Activated naive CD4-positive, alpha-beta T cell treated with anti-CD3 and anti-CD28 coated beads, Interleukin-2, amount 10 ng/mL, durations not matched to agents 7 days and 5 days (primary cell): ENCODE measurements around the gene FAM131C.
"Not testable (repeated sequence)": the region's sequence is repeated elsewhere in the genome, so short reads cannot be mapped to it uniquely, and the experiment has no call there.

Experiments used
- CTCF ChIA-PET: fragments of 350-600 bp; sonication (Branson Sonifier 250); formaldehyde crosslinking; loops from one replicate; lab custom pipeline; 2021; ENCODE audit warnings: antibody characterized with exemption; lab: Charles Lee
- DNase-seq: peaks from one replicate; pipeline ENCODE4 v3.0.0-alpha.2; 2020
- H3K27ac Mint-ChIP-seq: one replicate; pipeline ENCODE4 v1.8.0; 2021; ENCODE audit warnings: mild to moderate bottlenecking, moderate library complexity, mixed read lengths
- H3K27me3 Mint-ChIP-seq: one replicate; pipeline ENCODE4 v1.8.0; 2021; ENCODE audit warnings: mild to moderate bottlenecking, mixed read lengths
- H3K36me3 Mint-ChIP-seq: one replicate; pipeline ENCODE4 v1.8.0; 2021; ENCODE audit warnings: mixed read lengths
- H3K4me1 Mint-ChIP-seq: one replicate; pipeline ENCODE4 v1.8.0; 2021; ENCODE audit warnings: mixed read lengths
- H3K4me3 Mint-ChIP-seq: one replicate; pipeline ENCODE4 v1.8.0; 2021; ENCODE audit warnings: mild to moderate bottlenecking, moderate library complexity, mixed read lengths
- H3K9me3 Mint-ChIP-seq: one replicate; pipeline ENCODE4 v1.8.0; 2021; ENCODE audit warnings: mixed read lengths

Gene FAM131C

GRCh38 chr1:16042096-16042495 lies 31.4 kb downstream of the FAM131C start:
- CTCF ChIA-PET = no interaction called here

GRCh38 chr1:16041200-16041599 lies 32.3 kb downstream of the FAM131C start:
- H3K4me3 Mint-ChIP-seq = no peak overlapping the region
- H3K27me3 Mint-ChIP-seq = peaks cover 26% of the 10 kb centered on the region
- H3K36me3 Mint-ChIP-seq = no peaks in the 10 kb centered on the region
- H3K4me1 Mint-ChIP-seq = no peaks in the 10 kb centered on the region
- no peak overlapping the region for H3K27ac Mint-ChIP-seq
- DNase-seq = no peak
- CTCF ChIA-PET = no interaction called here
- no peaks in the 10 kb centered on the region for H3K9me3 Mint-ChIP-seq

More at GRCh38 chr1:16042096-16042495, 31.4 kb downstream of the FAM131C start:
- Mint-ChIP-seq H3K4me1 (no peaks in the 10 kb centered on the region), H3K36me3 (no peaks in the 10 kb centered on the region), H3K9me3 (no peaks in the 10 kb centered on the region), H3K27me3 (peaks cover 30% of the 10 kb centered on the region), H3K27ac (no peak overlapping the region), H3K4me3 (no peak overlapping the region)
- DNase-seq = no peak

DNA sequence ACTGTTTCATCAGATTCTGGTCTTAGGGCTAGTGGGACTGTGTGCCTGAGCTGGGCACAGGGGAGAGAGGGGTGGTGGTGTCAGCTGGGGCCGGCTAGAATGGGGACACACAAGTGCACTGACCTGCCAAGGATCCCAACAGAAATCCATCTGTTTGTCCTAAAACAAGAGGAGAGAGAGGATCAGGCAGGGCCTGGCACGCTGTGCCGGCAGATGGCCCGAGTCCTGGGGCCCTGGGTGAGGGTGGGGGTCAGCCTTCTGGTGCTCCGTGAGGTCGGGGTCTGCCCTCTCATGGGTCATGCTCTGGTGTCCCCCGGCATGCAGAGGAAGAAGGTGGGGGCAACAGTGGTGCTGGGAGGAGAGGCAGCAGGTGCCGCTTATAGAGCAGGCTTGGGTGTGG lies 33.6 kb downstream of the FAM131C start:
- H3K27ac Mint-ChIP-seq, H3K4me3 Mint-ChIP-seq, CTCF ChIA-PET, H3K9me3 Mint-ChIP-seq, H3K4me1 Mint-ChIP-seq, H3K36me3 Mint-ChIP-seq, DNase-seq: not testable (repeated sequence)
- peaks cover 19% of the 10 kb centered on the region for H3K27me3 Mint-ChIP-seq

- H3K4me3 Mint-ChIP-seq = no peak overlapping the region
- H3K9me3 Mint-ChIP-seq = no peaks in the 10 kb centered on the region
- no peak overlapping the region for H3K27ac Mint-ChIP-seq
- no peaks in the 10 kb centered on the region for H3K4me1 Mint-ChIP-seq
- H3K27me3 Mint-ChIP-seq = peaks cover 16% of the 10 kb centered on the region
- DNase-seq = no peak
- no peaks in the 10 kb centered on the region for H3K36me3 Mint-ChIP-seq
- CTCF ChIA-PET = no interaction called here
Measured at GRCh38 chr1:16038620-16038912, 34.9 kb downstream of the FAM131C start.

- not testable (repeated sequence) for H3K9me3 Mint-ChIP-seq, H3K4me1 Mint-ChIP-seq, H3K27ac Mint-ChIP-seq, H3K4me3 Mint-ChIP-seq, DNase-seq, H3K36me3 Mint-ChIP-seq
- H3K27me3 Mint-ChIP-seq = peaks cover 12% of the 10 kb centered on the region
- CTCF ChIA-PET = interaction anchor here (0.6 kb wide), 1 partner anchor 28 kb away, joined by 3 read pairs; no protein-coding TSS in a partner anchor
Measured at GRCh38 chr1:16036461-16036860, 37.0 kb downstream of the FAM131C start.

DNA sequence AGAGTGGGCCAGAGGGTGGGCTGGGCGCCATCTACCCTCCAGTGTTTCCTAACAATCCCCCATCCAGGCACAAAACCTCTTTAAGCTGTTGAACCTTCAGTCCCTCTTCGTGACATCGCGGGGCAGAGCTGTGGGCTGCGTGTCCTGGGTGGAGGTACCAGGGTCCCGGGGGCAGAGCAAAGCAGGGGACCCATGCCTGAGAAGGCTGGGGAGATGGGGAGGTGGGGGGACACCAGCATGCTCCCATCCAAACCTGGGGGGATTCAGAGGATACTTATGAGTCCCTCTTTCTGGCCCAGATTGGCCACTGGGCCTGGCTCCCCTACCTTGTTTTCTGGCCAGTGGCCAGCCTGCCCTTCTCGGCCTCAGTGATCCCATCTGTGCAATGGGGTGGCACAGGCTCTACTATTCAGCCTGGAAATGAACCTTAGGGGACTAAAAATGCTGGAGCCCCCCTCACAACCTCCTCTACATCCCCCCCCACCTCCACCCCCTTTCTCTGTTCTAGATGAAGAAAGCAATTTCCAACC lies 40.3 kb downstream of the FAM131C start:
- H3K4me1 Mint-ChIP-seq, DNase-seq, H3K4me3 Mint-ChIP-seq, H3K36me3 Mint-ChIP-seq, H3K9me3 Mint-ChIP-seq, H3K27ac Mint-ChIP-seq: not testable (repeated sequence)
- H3K27me3 Mint-ChIP-seq = peaks cover 24% of the 10 kb centered on the region
- CTCF ChIA-PET = interaction anchor here (0.6 to 0.7 kb wide), 2 partner anchors 24 to 215 kb away, joined by 3 read pairs; no protein-coding TSS in a partner anchor

DNA sequence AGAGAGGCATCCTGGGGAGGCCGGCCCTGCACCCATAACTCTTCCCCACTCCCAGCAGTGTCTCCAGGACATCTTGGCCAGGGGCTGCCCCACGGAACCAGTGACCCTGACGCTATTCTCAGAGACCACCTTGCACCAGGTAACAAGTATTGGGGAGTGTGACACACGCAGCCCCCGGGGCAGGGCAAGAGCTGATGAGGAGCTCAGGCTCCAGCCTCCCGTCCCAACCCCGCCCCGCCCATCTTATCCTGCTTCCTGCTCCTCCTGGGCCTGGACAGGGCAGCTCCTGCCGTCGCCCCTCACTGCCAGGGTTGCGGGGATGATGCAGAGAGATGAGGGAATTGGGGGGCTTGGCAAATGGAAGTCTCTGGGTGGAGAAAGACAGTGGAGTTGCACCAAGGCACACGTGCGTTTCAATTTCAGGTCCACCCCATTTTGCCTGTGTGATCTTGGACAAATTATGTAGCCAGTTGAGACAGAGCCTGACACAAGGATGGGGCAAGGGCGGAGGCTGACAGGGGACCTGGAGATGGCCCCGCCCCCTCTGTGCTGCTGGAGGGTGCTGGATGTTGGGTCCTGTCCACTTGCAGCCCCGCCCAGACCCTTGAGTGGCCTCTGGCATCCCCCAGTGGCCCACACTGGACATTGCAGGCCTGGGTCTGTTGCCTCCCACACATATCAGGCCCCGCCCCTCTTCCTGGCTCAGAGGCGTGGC lies 40.9 kb downstream of the FAM131C start:
- Mint-ChIP-seq H3K9me3 (no peaks in the 10 kb centered on the region), H3K4me1 (peaks cover 2% of the 10 kb centered on the region), H3K27me3 (peaks cover 27% of the 10 kb centered on the region), H3K4me3 (no peak overlapping the region), H3K27ac (no peak overlapping the region), H3K36me3 (no peaks in the 10 kb centered on the region)
- CTCF ChIA-PET = interaction anchor here (0.7 to 1.8 kb wide), 4 partner anchors 11 to 218 kb away, joined by 3 to 9 read pairs (median 4); partner anchors contain the start of gene CLCNKA
- DNase-seq = peak; percentile 60

DNA sequence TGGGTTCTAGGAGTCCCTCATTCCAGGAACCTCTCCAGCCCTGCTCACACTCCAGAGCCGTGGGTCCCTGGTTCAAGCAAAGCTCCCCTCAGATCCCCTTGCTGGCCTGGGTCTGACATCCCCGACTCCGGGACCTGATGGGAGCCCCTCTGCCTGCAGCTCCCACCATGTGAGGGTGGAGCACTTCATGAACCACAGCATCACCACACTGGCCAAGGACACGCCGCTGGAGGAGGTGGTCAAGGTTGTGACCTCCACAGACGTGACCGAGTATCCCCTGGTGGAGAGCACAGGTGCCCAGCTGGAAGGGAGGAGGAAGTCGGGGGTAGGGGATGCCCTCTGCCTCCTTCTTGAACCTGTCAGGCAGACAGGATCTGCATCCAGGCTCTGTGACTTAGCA lies 41.9 kb downstream of the FAM131C start:
- Mint-ChIP-seq H3K36me3 (no peaks in the 10 kb centered on the region), H3K4me3 (no peak overlapping the region), H3K27ac (no peak overlapping the region), H3K4me1 (peaks cover 2% of the 10 kb centered on the region), H3K27me3 (peaks cover 26% of the 10 kb centered on the region), H3K9me3 (no peaks in the 10 kb centered on the region)
- no peak for DNase-seq
- CTCF ChIA-PET = interaction anchor here (1.0 to 1.8 kb wide), 2 partner anchors 22 to 217 kb away, joined by 4 to 9 read pairs; no protein-coding TSS in a partner anchor

DNA sequence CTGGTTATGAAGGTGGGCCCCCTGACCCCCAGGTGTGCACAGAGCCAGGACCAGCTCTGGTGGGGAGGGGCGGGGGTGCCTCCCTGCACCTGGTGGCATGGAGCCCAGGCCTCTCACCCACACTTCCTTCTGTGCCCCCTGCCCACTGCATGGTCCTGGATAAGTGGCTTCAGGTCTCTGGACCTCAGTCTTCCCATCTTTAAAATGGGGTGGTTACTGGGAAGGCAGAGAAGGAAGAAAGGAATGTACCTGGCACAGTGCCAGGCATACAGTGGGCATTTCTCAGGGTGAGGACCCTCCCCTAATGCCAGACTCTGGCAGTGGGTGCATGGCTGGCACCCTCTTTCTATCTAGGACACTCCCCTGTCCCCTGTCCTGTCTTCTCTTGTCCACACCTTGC lies 44.2 kb downstream of the FAM131C start:
- H3K36me3 Mint-ChIP-seq = no peaks in the 10 kb centered on the region
- CTCF ChIA-PET = no interaction called here

DNA sequence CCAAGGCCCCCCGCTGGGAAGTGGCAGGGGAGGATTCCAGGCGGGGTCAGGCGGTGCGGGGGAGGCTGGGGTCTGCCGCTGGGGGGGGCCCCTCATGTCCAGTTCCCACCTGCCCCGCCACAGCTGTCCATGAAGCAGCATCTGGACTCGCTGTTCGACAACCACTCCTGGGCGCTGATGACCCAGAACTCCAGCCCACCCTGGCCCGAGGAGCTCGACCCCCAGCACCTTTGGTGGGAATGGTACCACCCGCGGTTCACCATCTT lies 44.5 kb downstream of the FAM131C start:
- H3K27ac Mint-ChIP-seq, H3K9me3 Mint-ChIP-seq, H3K4me3 Mint-ChIP-seq, H3K4me1 Mint-ChIP-seq, H3K36me3 Mint-ChIP-seq, DNase-seq: not testable (repeated sequence)
- peaks cover 47% of the 10 kb centered on the region for H3K27me3 Mint-ChIP-seq
- CTCF ChIA-PET = interaction anchor here (1.0 kb wide), 1 partner anchor 19 kb away, joined by 3 read pairs; no protein-coding TSS in a partner anchor

More for the DNA sequence above, 44.2 kb downstream of the FAM131C start:
- Mint-ChIP-seq H3K27me3 (peaks cover 44% of the 10 kb centered on the region), H3K4me3 (no peak overlapping the region), H3K4me1 (peaks cover 2% of the 10 kb centered on the region), H3K9me3 (no peaks in the 10 kb centered on the region), H3K27ac (no peak overlapping the region)
- no peak for DNase-seq

GRCh38 chr1:16028237-16029002 lies 45.0 kb downstream of the FAM131C start:
- DNase-seq = no peak
- CTCF ChIA-PET = interaction anchor here (1.0 kb wide), 1 partner anchor 19 kb away, joined by 3 read pairs; no protein-coding TSS in a partner anchor
- Mint-ChIP-seq H3K4me3 (no peak overlapping the region), H3K27ac (no peak overlapping the region), H3K36me3 (no peaks in the 10 kb centered on the region), H3K9me3 (no peaks in the 10 kb centered on the region), H3K27me3 (peaks cover 51% of the 10 kb centered on the region), H3K4me1 (peaks cover 2% of the 10 kb centered on the region)

DNA sequence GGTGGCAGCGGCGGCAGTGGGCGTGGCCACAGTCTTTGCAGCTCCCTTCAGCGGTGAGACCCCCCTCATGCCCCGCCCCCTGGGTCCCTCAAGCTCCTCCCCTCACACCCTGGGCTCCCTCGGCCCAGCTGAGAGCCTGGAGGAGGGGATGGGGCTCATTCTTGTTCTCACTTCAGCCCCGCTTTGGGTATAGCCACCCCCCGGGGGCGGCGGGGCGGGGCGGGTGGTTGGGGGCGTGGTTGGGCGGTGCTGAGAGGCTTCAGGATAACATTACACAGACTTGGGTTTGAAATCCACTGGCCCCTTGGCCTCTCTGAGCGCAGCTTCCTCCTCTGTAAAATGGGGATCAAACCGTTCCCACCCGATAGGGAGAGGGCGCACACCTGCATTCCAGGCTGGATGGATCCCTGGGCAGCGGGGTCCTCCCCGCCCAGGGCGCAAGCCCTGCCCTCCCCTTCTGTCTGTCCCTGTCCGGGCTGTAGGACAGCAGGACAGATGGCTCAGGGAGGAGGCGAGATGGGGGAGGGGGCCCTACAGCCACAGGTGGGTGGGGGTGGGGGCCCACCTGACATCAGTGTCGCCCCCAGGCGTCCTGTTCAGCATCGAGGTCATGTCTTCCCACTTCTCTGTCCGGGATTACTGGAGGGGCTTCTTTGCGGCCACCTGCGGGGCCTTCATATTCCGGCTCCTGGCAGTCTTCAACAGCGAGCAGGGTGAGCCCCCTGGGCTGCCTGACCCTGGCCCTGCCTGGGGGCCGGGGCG lies 46.5 kb downstream of the FAM131C start:
- Mint-ChIP-seq H3K36me3 (no peaks in the 10 kb centered on the region), H3K4me3 (no peak overlapping the region), H3K4me1 (peaks cover 2% of the 10 kb centered on the region), H3K9me3 (no peaks in the 10 kb centered on the region), H3K27ac (no peak overlapping the region), H3K27me3 (peaks cover 60% of the 10 kb centered on the region)
- peak; percentile 47 for DNase-seq
- CTCF ChIA-PET = no interaction called here

- not testable (repeated sequence) for H3K36me3 Mint-ChIP-seq, H3K9me3 Mint-ChIP-seq, H3K4me3 Mint-ChIP-seq, DNase-seq, H3K4me1 Mint-ChIP-seq, H3K27ac Mint-ChIP-seq
- peaks cover 66% of the 10 kb centered on the region for H3K27me3 Mint-ChIP-seq
- CTCF ChIA-PET = interaction anchor here (0.8 to 1.3 kb wide), 2 partner anchors 14 to 234 kb away, joined by 3 read pairs; no protein-coding TSS in a partner anchor
Measured at GRCh38 chr1:16026302-16026701, 47.1 kb downstream of the FAM131C start.

DNA sequence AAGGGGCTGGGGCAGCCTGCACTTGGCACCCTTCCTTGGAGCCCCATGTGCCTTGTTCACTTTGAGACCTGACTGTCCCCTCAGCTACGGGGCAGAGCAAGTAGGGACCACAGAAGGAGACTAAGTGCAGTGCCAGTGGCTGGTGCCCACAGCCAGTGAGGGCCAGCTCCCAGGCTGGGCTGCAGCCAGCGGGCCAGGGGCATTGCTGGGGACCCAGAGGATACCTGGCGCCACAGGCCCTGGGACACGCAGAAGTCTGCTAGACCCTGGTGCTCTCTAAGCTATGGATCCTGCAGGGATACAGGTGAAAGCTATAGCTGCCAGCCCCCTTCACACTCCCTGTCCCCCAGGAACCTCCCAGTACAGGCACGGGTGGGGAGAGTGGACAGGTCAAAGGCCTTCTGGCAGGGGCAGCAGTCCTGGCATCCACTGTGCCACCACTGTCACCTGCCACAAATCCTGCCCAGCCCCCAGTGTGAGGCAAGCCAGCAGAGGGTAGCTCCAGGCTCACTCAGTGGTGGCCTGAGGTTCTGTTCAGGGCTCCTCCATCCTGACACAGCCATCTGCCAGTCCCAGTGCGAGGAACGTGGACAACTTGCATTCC lies 50.3 kb downstream of the FAM131C start:
- no peaks in the 10 kb centered on the region for H3K9me3 Mint-ChIP-seq
- H3K4me1 Mint-ChIP-seq = peaks cover 2% of the 10 kb centered on the region

More for the DNA sequence above, 50.3 kb downstream of the FAM131C start:
- no peak for DNase-seq
- no peaks in the 10 kb centered on the region for H3K36me3 Mint-ChIP-seq
- peaks cover 61% of the 10 kb centered on the region for H3K27me3 Mint-ChIP-seq
- no peak overlapping the region for H3K4me3 Mint-ChIP-seq
- CTCF ChIA-PET = interaction anchor here (0.6 kb wide), 1 partner anchor 59 kb away, joined by 3 read pairs; no protein-coding TSS in a partner anchor
- no peak overlapping the region for H3K27ac Mint-ChIP-seq
